GM12878 (cell line): ENCODE data around the gene ALDH1A1. TPM values are rescaled to one million over a fixed set of nuclear protein-coding genes. Genes with fewer than 3 reads are reported as not detected.

Experiments used
- ATAC-seq: fragments of 200-7000 bp; cut with Tn5 transposase; 3 replicates; pipeline ENCODE4 v1.9.1; 2020; ENCODE audit warnings: mild to moderate bottlenecking, moderate library complexity
- BruUV-seq: library from RNA; stranded (reverse); fragments of 400-500 nt; replicated peaks from 2 replicates; lab custom pipeline; 2021; lab: Mats Ljungman, UMichigan
- CTCF ChIA-PET: fragments of 300-600 bp; sonication (Branson Sonifier 250); formaldehyde crosslinking; extraction: SDS; loops from one replicate; lab custom pipeline; 2021; ENCODE audit warnings: inconsistent platforms; lab: Yijun Ruan, JAX
- POLR2A ChIA-PET: fragments of 350-600 bp; formaldehyde crosslinking; extraction: SDS; loops from one replicate; lab custom pipeline; 2021; ENCODE audit warnings: inconsistent platforms; lab: Charles Lee
- RAD21 ChIA-PET: fragments of 300-600 bp; sonication (Branson Sonifier 250); formaldehyde crosslinking; loops from one replicate; lab custom pipeline; 2023; ENCODE audit warnings: antibody characterized with exemption; ENCODE audit not compliant: unreplicated experiment; lab: Charles Lee
- SMC1A ChIA-PET: fragments of 300-600 bp; sonication (Branson Sonifier 250); formaldehyde crosslinking; loops from one replicate; lab custom pipeline; 2023; ENCODE audit not compliant: unreplicated experiment, uncharacterized antibody; lab: Charles Lee
- DNase-seq: peaks from one replicate; pipeline ENCODE4 v3.0.0-alpha.2; 2011; ENCODE audit warnings: low read depth, low spot score
- FAIRE-seq: peaks from 3 replicates; lab custom pipeline; 2011; peaks lifted over from hg19 to GRCh38; lab: Jason Lieb, UNC
- H2AFZ ChIP-seq: 2 replicates; pipeline ENCODE4 v1.6.0; 2011; ENCODE audit warnings: low read depth, low read length, control low read depth; ENCODE audit not compliant: control insufficient read depth
- H3K27ac ChIP-seq: 2 replicates; pipeline ENCODE4 v1.5.1; 2011; ENCODE audit warnings: control low read depth; ENCODE audit not compliant: control insufficient read depth, insufficient read depth
- H3K27me3 ChIP-seq, 2 experiments: replicated peaks in 1 of 2; 2 replicates each; pipeline versions ENCODE4 v1.6.0 to v1.6.1; 2011; ENCODE audit warnings: low read length in 1 of 2; ENCODE audit not compliant: control insufficient read depth in 2 of 2, insufficient read depth in 2 of 2
- H3K36me3 ChIP-seq, 2 experiments: 2 replicates each; pipeline ENCODE4 v1.5.1; 2011; ENCODE audit warnings: low read length in 1 of 2; ENCODE audit not compliant: control insufficient read depth in 2 of 2, insufficient read depth in 2 of 2
- H3K4me1 ChIP-seq: 2 replicates; pipeline ENCODE4 v1.6.1; 2011; ENCODE audit warnings: mild to moderate bottlenecking, low read length, moderate library complexity, mixed read lengths; ENCODE audit not compliant: control insufficient read depth, insufficient read depth
- H3K4me2 ChIP-seq: 2 replicates; pipeline ENCODE4 v1.6.0; 2011; ENCODE audit warnings: control low read depth; ENCODE audit not compliant: control insufficient read depth, insufficient read depth
- H3K4me3 ChIP-seq: fragments of 200-600 bp; sonication (generic); 2 replicates; pipeline ENCODE4 v1.5.1; 2016
- H3K79me2 ChIP-seq: 2 replicates; pipeline ENCODE4 v1.6.0; 2011; ENCODE audit warnings: low read length; ENCODE audit not compliant: control insufficient read depth, insufficient read depth
- H3K9ac ChIP-seq: 2 replicates; pipeline ENCODE4 v1.8.0; 2011; ENCODE audit warnings: low read length, control low read depth, mixed read lengths; ENCODE audit not compliant: control insufficient read depth, insufficient read depth
- H3K9me3 ChIP-seq: replicated peaks from 3 replicates; pipeline ENCODE4 v1.5.1; 2011; ENCODE audit warnings: mild to moderate bottlenecking, low read length; ENCODE audit not compliant: control insufficient read depth, insufficient read depth
- H4K20me1 ChIP-seq: 2 replicates; pipeline ENCODE4 v1.6.0; 2011; ENCODE audit not compliant: control insufficient read depth, insufficient read depth
- ATF2 ChIP-seq: IDR thresholded peaks from 2 replicates; pipeline ENCODE4 v1.6.1; 2012; ENCODE audit warnings: low read length, inconsistent platforms
- CBFB ChIP-seq: IDR thresholded peaks from 2 replicates; pipeline ENCODE4 v1.6.1; 2016; ENCODE audit warnings: antibody characterized with exemption, low read depth
- CHD4 ChIP-seq: fragments of 200-600 bp; sonication (generic); IDR thresholded peaks from 2 replicates; pipeline ENCODE4 v1.6.1; 2016; ENCODE audit warnings: mild to moderate bottlenecking
- ELK1 ChIP-seq: IDR thresholded peaks from 2 replicates; pipeline ENCODE4 v1.6.1; 2012; ENCODE audit warnings: low read depth, low read length, improper control_type of control experiment
- IKZF2 ChIP-seq, 2 experiments: fragments of 450-650 bp; IDR thresholded peaks; 2 replicates each; pipeline ENCODE4 v1.6.1; 2017; ENCODE audit warnings: mild to moderate bottlenecking in 2 of 2, moderate library complexity in 2 of 2
- KAT2A ChIP-seq: conservative IDR thresholded peaks from 2 replicates; pipeline ENCODE4 v1.6.1; 2011; ENCODE audit warnings: low read depth, low read length; ENCODE audit not compliant: control insufficient read depth
- MAX ChIP-seq: IDR thresholded peaks from 2 replicates; pipeline ENCODE4 v1.6.1; 2012; ENCODE audit warnings: low read depth, low read length, improper control_type of control experiment
- TCF12 ChIP-seq: IDR thresholded peaks from 2 replicates; pipeline ENCODE4 v1.6.1; 2011; ENCODE audit warnings: low read depth, mild to moderate bottlenecking, low read length
- TCF3 ChIP-seq: IDR thresholded peaks from 2 replicates; pipeline ENCODE4 v1.6.1; 2012; ENCODE audit warnings: low read depth, mild to moderate bottlenecking, low read length, borderline replicate concordance; ENCODE audit not compliant: insufficient read depth
- USF1 ChIP-seq: IDR thresholded peaks from 2 replicates; pipeline ENCODE4 v1.6.1; 2011; ENCODE audit warnings: borderline replicate concordance, low read depth, mild to moderate bottlenecking, moderate library complexity, mixed read lengths, low read length; ENCODE audit not compliant: insufficient read depth; ENCODE audit errors: extremely low read length
- ZBTB4 ChIP-seq: fragments of 450-650 bp; formaldehyde crosslinking; IDR thresholded peaks from 2 replicates; pipeline ENCODE4 v1.4.0; 2022; ENCODE audit warnings: mild to moderate bottlenecking, moderate library complexity
- ZNF592 ChIP-seq: fragments of 450-650 bp; IDR thresholded peaks from 2 replicates; pipeline ENCODE4 v1.6.1; 2017; ENCODE audit warnings: mild to moderate bottlenecking, moderate library complexity
- ZSCAN29 ChIP-seq: fragments of 450-650 bp; IDR thresholded peaks from 2 replicates; pipeline ENCODE4 v1.6.1; 2017; ENCODE audit warnings: mild to moderate bottlenecking, moderate library complexity
- WGBS: methylation state at CpG from one replicate; pipeline ENCODE4 v1.1.6; 2016; ENCODE audit warnings: low lambda C conversion rate; ENCODE audit not compliant: insufficient replicate concordance, insufficient coverage; ENCODE audit errors: missing lambda C conversion rate; 5-methylcytosine and 5-hydroxymethylcytosine counted together
- in situ Hi-C: fragments of 300-500 bp; cut with MboI; formaldehyde crosslinking; loops from 9 replicates; pipeline ENCODE4 v1.14.3; 2018; ENCODE audit warnings: mixed read lengths
- intact Hi-C: fragments of 100-400 bp; cut with micrococcal nuclease; formaldehyde crosslinking; loops from one replicate; pipeline ENCODE4 v1.14.2; 2022; ENCODE audit not compliant: unreplicated experiment
- polyA plus RNA-seq, 11 experiments: library from polyadenylated mRNA; depleted of rRNA in 4 of 11; unstranded in 6 of 11; stranded (reverse) in 5 of 11; fragments of >200 nt; fragmentation: Nextera tagmentation in 4 of 11; fragmentation: Illumina TruSeq in 1 of 11; extraction: Ambion mirVana in 4 of 11; extraction: Trizol in 1 of 11; gene quantifications; 1 replicate in 1 of 11; 2 replicates in 10 of 11; pipeline versions ENCODE4 v1.2.1 to v1.2.3, GENCODE V29; 2011 to 2016; ENCODE audit warnings: inconsistent platforms in 2 of 11, missing spikeins in 2 of 11, low read depth in 1 of 11
- total RNA-seq, 4 experiments: library from RNA; depleted of rRNA in 3 of 4; stranded (reverse); fragments of >200 nt in 3 of 4; fragmentation: Illumina TruSeq in 1 of 4; extraction: Trizol in 1 of 4; gene quantifications; 2 replicates each; pipeline versions ENCODE4 v1.2.1 to v1.2.3, GENCODE V29; 2013 to 2021

The ALDH1A1 gene
- total and polyA plus RNA-seq, 10 of the 15 experiments (the other 5 are each of a cell fraction or from before 2014, with no cell fraction given), result 0.03 to 0.54 TPM; not detected in 8

- Histone ChIP-seq H3K9ac (no peak overlapping the region), H3K27ac (no peak overlapping the region), H3K79me2 (no peaks in the 10 kb centered on the region), H3K9me3 (no peaks in the 10 kb centered on the region), H3K4me1 (no peaks in the 10 kb centered on the region), H3K27me3 (no peaks in the 10 kb centered on the region), H4K20me1 (no peaks in the 10 kb centered on the region), H3K36me3 (no peaks in the 10 kb centered on the region), H3K4me2 (no peak overlapping the region), H2AFZ (no peak overlapping the region), H3K4me3 (no peak overlapping the region)
- CTCF ChIA-PET, result no interaction called here
- in situ Hi-C loops (no loop called here), intact Hi-C loops (no loop called here)
- RAD21 ChIA-PET, result no interaction called here
- no peak for FAIRE-seq
- WGBS, result 48% methylated on average over 2 of the region's 2 CpGs
- no TSS peak for BruUV-seq
- no peak for DNase-seq
- POLR2A ChIA-PET, result no interaction called here
- SMC1A ChIA-PET, result no interaction called here
- no peak for ATAC-seq
- no peak for TF ChIP-seq ZNF592
- no peak for TF ChIP-seq KAT2A
- TF ChIP-seq CBFB, result no peak
- no peak for TF ChIP-seq ATF2
- no peak for TF ChIP-seq IKZF2 (IDR thresholded peaks at IDR 0.05)
- TF ChIP-seq ZSCAN29, result no peak
- no peak for TF ChIP-seq MAX
- no peak for TF ChIP-seq ZBTB4 (CRISPR knock-in tag)
- no peak for TF ChIP-seq CHD4
- TF ChIP-seq TCF3, result no peak
- no peak for TF ChIP-seq ELK1
- TF ChIP-seq TCF12, result no peak
- TF ChIP-seq USF1, result no peak
Measured at GRCh38 chr9:72911247-72911775, 41.5 kb downstream of the ALDH1A1 start.
